Tibial nerve (tissue), 4 donors: ENCODE data around the gene HLF.

Source experiments
- EP300 ChIP-seq, 2 donors: sonication (generic); formaldehyde crosslinking; IDR thresholded peaks; one replicate each; pipeline ENCODE4 v1.6.1; 2017; ENCODE audit warnings: antibody characterized with exemption in 2 of 2, mild to moderate bottlenecking in 1 of 2
- POLR2A ChIP-seq, 2 donors: fragments of 450-650 bp; IDR thresholded peaks; one replicate each; pipeline ENCODE4 v1.6.1; 2017; ENCODE audit warnings: antibody characterized with exemption in 2 of 2, mild to moderate bottlenecking in 2 of 2, moderate library complexity in 2 of 2
- TF ChIP-seq, protein P1 (sequence below), 5 experiments: fragments of 200-600 bp in 3 of 5; fragments of 450-650 bp in 2 of 5; sonication (generic) in 3 of 5; IDR thresholded peaks; one replicate each; pipeline ENCODE4 v1.5.1; 2016 to 2019; ENCODE audit warnings: antibody characterized with exemption in 5 of 5, mild to moderate bottlenecking in 3 of 5, moderate library complexity in 2 of 5

GRCh38 chr17:55318715-55319487 is 54.1 kb downstream of the HLF start:
- TF ChIP-seq, protein P1, sequence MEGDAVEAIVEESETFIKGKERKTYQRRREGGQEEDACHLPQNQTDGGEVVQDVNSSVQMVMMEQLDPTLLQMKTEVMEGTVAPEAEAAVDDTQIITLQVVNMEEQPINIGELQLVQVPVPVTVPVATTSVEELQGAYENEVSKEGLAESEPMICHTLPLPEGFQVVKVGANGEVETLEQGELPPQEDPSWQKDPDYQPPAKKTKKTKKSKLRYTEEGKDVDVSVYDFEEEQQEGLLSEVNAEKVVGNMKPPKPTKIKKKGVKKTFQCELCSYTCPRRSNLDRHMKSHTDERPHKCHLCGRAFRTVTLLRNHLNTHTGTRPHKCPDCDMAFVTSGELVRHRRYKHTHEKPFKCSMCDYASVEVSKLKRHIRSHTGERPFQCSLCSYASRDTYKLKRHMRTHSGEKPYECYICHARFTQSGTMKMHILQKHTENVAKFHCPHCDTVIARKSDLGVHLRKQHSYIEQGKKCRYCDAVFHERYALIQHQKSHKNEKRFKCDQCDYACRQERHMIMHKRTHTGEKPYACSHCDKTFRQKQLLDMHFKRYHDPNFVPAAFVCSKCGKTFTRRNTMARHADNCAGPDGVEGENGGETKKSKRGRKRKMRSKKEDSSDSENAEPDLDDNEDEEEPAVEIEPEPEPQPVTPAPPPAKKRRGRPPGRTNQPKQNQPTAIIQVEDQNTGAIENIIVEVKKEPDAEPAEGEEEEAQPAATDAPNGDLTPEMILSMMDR (IDR thresholded peaks at IDR 0.05): no peak
- no peak for TF ChIP-seq EP300 (IDR thresholded peaks at IDR 0.05)
- TF ChIP-seq POLR2A (IDR thresholded peaks at IDR 0.05): no peak
